Suprapubic skin (tissue), 4 donors: Measurements from ENCODE around the gene C3orf49. TPM values are rescaled to one million over a fixed set of nuclear protein-coding genes. Genes with fewer than 3 reads are reported as not detected.

Experiments
- DNase-seq, 2 donors: peaks; one replicate each; pipeline ENCODE4 v3.0.0-alpha.2; 2019; ENCODE audit warnings: low spot score in 2 of 2
- H3K27ac ChIP-seq: fragments of 200-600 bp; sonication (generic); one replicate; pipeline ENCODE4 v1.5.1; 2019
- H3K27me3 ChIP-seq: fragments of 200-600 bp; sonication (generic); one replicate; pipeline ENCODE4 v1.5.1; 2019
- H3K36me3 ChIP-seq: fragments of 200-600 bp; sonication (generic); one replicate; pipeline ENCODE4 v1.5.1; 2019
- H3K4me1 ChIP-seq: fragments of 200-600 bp; sonication (generic); one replicate; pipeline ENCODE4 v1.5.1; 2019
- H3K4me3 ChIP-seq: fragments of 200-600 bp; sonication (generic); one replicate; pipeline ENCODE4 v1.5.1; 2019; ENCODE audit warnings: mild to moderate bottlenecking
- H3K9me3 ChIP-seq: fragments of 200-600 bp; sonication (generic); one replicate; pipeline ENCODE4 v1.5.1; 2019
- CTCF ChIP-seq, 2 donors: fragments of 200-600 bp in 1 of 2; fragments of 450-650 bp in 1 of 2; sonication (generic) in 1 of 2; IDR thresholded peaks; one replicate each; pipeline ENCODE4 v1.5.1; 2016 to 2019; ENCODE audit warnings: antibody characterized with exemption in 2 of 2, mild to moderate bottlenecking in 1 of 2, moderate library complexity in 1 of 2
- EP300 ChIP-seq: sonication (generic); formaldehyde crosslinking; IDR thresholded peaks from one replicate; pipeline ENCODE4 v1.6.1; 2017; ENCODE audit warnings: antibody characterized with exemption
- POLR2A ChIP-seq, 2 donors: fragments of 450-650 bp; IDR thresholded peaks; one replicate each; pipeline ENCODE4 v1.6.1; 2017; ENCODE audit warnings: antibody characterized with exemption in 2 of 2, mild to moderate bottlenecking in 2 of 2, moderate library complexity in 2 of 2
- POLR2AphosphoS5 ChIP-seq, 3 donors: sonication (generic); formaldehyde crosslinking; IDR thresholded peaks; one replicate each; pipeline ENCODE4 v1.6.1; 2017; ENCODE audit warnings: antibody characterized with exemption in 3 of 3
- WGBS: methylation state at CpG from one replicate; pipeline ENCODE4 v1.1.5; 2018; 5-methylcytosine and 5-hydroxymethylcytosine counted together
- total RNA-seq, 4 donors: library from RNA; depleted of rRNA; stranded (reverse); fragments of >200 nt; gene quantifications; one replicate each; pipeline ENCODE4 v1.1.0, GENCODE V29; 2016

Gene C3orf49
- total RNA-seq, 4 donors from 2014 or later, result not detected

- H3K4me3 ChIP-seq, result no peak overlapping the region
- no peak for DNase-seq
- TF ChIP-seq EP300 (no peak), CTCF (IDR thresholded peaks at IDR 0.05) (no peak), POLR2AphosphoS5 (IDR thresholded peaks at IDR 0.05) (no peak), POLR2A (IDR thresholded peaks at IDR 0.05) (no peak)
- H3K27me3 ChIP-seq, result no peaks in the 10 kb centered on the region
- no peaks in the 10 kb centered on the region for H3K4me1 ChIP-seq
- no peaks in the 10 kb centered on the region for H3K9me3 ChIP-seq
- peaks cover 10% of the 10 kb centered on the region for H3K36me3 ChIP-seq
- 72% methylated on average over 5 of the region's 5 CpGs for WGBS
- H3K27ac ChIP-seq, result no peak overlapping the region
Observed at GRCh38 chr3:63895422-63896189, 76.5 kb downstream of the C3orf49 start.

- no peaks in the 10 kb centered on the region for H3K4me1 ChIP-seq
- 81% methylated on average over 1 of the region's 1 CpG for WGBS
- no peaks in the 10 kb centered on the region for H3K27me3 ChIP-seq
- no peak for DNase-seq
- H3K4me3 ChIP-seq, result no peak overlapping the region
- peaks cover 10% of the 10 kb centered on the region for H3K36me3 ChIP-seq
- no peaks in the 10 kb centered on the region for H3K9me3 ChIP-seq
- TF ChIP-seq POLR2AphosphoS5 (IDR thresholded peaks at IDR 0.05) (no peak), POLR2A (IDR thresholded peaks at IDR 0.05) (no peak), EP300 (no peak), CTCF (IDR thresholded peaks at IDR 0.05) (no peak)
- no peak overlapping the region for H3K27ac ChIP-seq
Observed at GRCh38 chr3:63896332-63897030, 77.4 kb downstream of the C3orf49 start.

Other genes with a start within 250 kb of the C3orf49 start
- not detected for gene SNTN, start 166.6 kb upstream of the C3orf49 start, total RNA-seq
- 10 to 100 TPM; 28.0 to 48.8 (median 40.1) TPM for gene THOC7, start 44.5 kb downstream of the C3orf49 start, total RNA-seq
- 100 to 1,000 TPM in 1 of 4 donors, 10 to 100 TPM in 3; 22.9 to 101 (median 44.2) TPM for gene ATXN7, start 44.6 kb downstream of the C3orf49 start, total RNA-seq
- gene SCAANT1, start 93.1 kb downstream of the C3orf49 start, total RNA-seq, result not detected
- 10 to 100 TPM; 54.6 to 82.3 (median 68.0) TPM for gene PSMD6, start 204.2 kb downstream of the C3orf49 start, total RNA-seq